Nephron (organoid): Measurements from ENCODE around the gene UBC.

ENCODE experiments used
- H3K27ac Mint-ChIP-seq, 3 experiments: 2 replicates each; pipeline ENCODE4 v1.8.0; 2020; ENCODE audit warnings: mixed read lengths in 3 of 3, mild to moderate bottlenecking in 2 of 3, moderate library complexity in 1 of 3
- H3K27me3 Mint-ChIP-seq: 2 replicates; pipeline ENCODE4 v1.8.0; 2021; ENCODE audit warnings: low read depth, mild to moderate bottlenecking, moderate library complexity, mixed read lengths
- H3K36me3 Mint-ChIP-seq: 2 replicates; pipeline ENCODE4 v1.8.0; 2020; ENCODE audit warnings: low read depth, mixed read lengths
- H3K4me1 Mint-ChIP-seq: 2 replicates; pipeline ENCODE4 v1.8.0; 2020; ENCODE audit warnings: mixed read lengths
- H3K4me3 Mint-ChIP-seq, 3 experiments: 2 replicates each; pipeline ENCODE4 v1.8.0; 2020; ENCODE audit warnings: mild to moderate bottlenecking in 3 of 3, mixed read lengths in 3 of 3, moderate library complexity in 2 of 3
- H3K9me3 Mint-ChIP-seq: 2 replicates; pipeline ENCODE4 v1.8.0; 2020; ENCODE audit warnings: mixed read lengths
- TF ChIP-seq, protein P1 (sequence below), 3 experiments: fragments of 200-600 bp; sonication (generic); IDR thresholded peaks; one replicate each; pipeline ENCODE4 v1.5.0; 2021; ENCODE audit warnings: antibody characterized with exemption in 3 of 3; ENCODE audit not compliant: unreplicated experiment in 3 of 3

The UBC gene

DNA sequence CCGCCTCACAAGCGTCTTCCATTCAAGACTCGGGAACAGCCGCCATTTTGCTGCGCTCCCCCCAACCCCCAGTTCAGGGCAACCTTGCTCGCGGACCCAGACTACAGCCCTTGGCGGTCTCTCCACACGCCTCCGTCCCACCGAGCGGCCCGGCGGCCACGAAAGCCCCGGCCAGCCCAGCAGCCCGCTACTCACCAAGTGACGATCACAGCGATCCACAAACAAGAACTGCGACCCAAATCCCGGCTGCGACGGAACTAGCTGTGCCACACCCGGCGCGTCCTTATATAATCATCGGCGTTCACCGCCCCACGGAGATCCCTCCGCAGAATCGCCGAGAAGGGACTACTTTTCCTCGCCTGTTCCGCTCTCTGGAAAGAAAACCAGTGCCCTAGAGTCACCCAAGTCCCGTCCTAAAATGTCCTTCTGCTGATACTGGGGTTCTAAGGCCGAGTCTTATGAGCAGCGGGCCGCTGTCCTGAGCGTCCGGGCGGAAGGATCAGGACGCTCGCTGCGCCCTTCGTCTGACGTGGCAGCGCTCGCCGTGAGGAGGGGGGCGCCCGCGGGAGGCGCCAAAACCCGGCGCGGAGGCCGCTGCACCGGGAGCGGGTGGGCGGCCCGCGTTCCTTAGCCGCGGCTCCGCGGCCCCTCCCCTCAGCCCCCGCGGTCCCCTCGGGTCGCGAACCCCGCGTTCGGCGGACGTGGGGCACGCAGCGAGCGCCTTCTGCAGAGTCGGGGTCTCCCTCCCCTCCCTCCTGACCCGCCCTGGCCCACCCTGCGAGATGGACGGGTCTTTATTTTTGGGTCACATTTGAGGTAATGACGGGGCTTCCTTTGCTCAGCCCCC is at the start of gene UBC:
TSS of gene UBC (minus strand) at position 259 of the 847 bp plus-strand sequence. CDS start 879 bp downstream, outside the sequence.
- H3K9me3 Mint-ChIP-seq, result peaks cover 2% of the 10 kb centered on the region
- H3K4me3 Mint-ChIP-seq, result peak within 1 kb of the TSS; percentile 96 to 100 (median 99)
- H3K36me3 Mint-ChIP-seq, result peaks cover 47% of the 10 kb centered on the region

GRCh38 chr12:124963211-124963610 is 48.8 kb upstream of the UBC start:
- H3K27me3 Mint-ChIP-seq, result peaks cover 3% of the 10 kb centered on the region
- no peaks in the 10 kb centered on the region for H3K4me1 Mint-ChIP-seq
- no peaks in the 10 kb centered on the region for H3K9me3 Mint-ChIP-seq
- TF ChIP-seq, protein P1, sequence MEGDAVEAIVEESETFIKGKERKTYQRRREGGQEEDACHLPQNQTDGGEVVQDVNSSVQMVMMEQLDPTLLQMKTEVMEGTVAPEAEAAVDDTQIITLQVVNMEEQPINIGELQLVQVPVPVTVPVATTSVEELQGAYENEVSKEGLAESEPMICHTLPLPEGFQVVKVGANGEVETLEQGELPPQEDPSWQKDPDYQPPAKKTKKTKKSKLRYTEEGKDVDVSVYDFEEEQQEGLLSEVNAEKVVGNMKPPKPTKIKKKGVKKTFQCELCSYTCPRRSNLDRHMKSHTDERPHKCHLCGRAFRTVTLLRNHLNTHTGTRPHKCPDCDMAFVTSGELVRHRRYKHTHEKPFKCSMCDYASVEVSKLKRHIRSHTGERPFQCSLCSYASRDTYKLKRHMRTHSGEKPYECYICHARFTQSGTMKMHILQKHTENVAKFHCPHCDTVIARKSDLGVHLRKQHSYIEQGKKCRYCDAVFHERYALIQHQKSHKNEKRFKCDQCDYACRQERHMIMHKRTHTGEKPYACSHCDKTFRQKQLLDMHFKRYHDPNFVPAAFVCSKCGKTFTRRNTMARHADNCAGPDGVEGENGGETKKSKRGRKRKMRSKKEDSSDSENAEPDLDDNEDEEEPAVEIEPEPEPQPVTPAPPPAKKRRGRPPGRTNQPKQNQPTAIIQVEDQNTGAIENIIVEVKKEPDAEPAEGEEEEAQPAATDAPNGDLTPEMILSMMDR (IDR thresholded peaks at IDR 0.05; ENCODE audit: unreplicated experiment in 3 of 3), result no peak
- no peak overlapping the region for H3K27ac Mint-ChIP-seq
- H3K4me3 Mint-ChIP-seq, result no peak overlapping the region
- peaks cover 30% of the 10 kb centered on the region for H3K36me3 Mint-ChIP-seq

More for the DNA sequence above, at the start of gene UBC:
- TF ChIP-seq, protein P1 (IDR thresholded peaks at IDR 0.05; ENCODE audit: unreplicated experiment in 3 of 3), result no peak
- H3K27ac Mint-ChIP-seq, result peak within 1 kb of the TSS; percentile 95 to 99 (median 98)
- peaks cover 82% of the 10 kb centered on the region for H3K4me1 Mint-ChIP-seq
- peaks cover 5% of the 10 kb centered on the region for H3K27me3 Mint-ChIP-seq

DNA sequence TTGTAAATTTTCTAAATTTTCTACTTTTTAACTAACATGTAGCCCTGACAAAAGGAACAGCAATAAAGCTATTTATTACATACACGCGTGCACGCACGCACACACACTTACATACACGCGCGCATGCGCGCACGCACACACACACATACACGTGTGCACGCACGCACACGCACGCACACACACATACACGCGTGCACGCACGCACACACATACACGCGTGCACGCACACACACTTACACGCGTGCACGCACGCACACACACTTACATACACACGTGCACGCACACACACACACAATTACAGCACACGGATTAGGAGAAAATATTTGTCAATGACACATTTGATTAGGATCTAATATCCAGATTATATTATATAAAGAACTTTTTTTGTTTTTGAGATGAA is 46.6 kb upstream of the UBC start:
- TF ChIP-seq, protein P1 (IDR thresholded peaks at IDR 0.05; ENCODE audit: unreplicated experiment in 3 of 3), result no peak
- Mint-ChIP-seq H3K4me3 (no peak overlapping the region), H3K9me3 (no peaks in the 10 kb centered on the region), H3K36me3 (peaks cover 37% of the 10 kb centered on the region), H3K4me1 (no peaks in the 10 kb centered on the region), H3K27me3 (peaks cover 3% of the 10 kb centered on the region), H3K27ac (no peak overlapping the region)

DNA sequence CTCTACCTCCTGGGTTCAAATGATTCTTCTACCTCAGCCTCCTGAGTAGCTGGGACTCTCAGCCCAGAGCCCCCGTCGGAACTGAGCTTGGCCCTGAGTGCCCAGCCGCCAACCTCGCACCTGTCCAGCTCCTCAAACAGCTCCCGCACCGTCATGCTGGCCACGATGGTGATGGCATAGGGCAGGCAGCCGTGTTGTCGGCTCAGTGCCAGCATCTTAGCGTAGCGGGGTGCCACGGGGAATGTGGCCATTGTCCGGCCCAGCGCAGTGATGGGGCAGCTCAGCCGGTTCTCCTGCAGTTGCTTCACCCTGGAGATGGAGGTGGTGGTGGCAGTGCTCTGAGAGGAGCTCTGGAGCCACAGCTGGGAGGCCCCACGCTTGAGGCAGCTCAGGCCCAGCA is 42.1 kb upstream of the UBC start:
- Mint-ChIP-seq H3K4me3 (no peak overlapping the region), H3K9me3 (no peaks in the 10 kb centered on the region), H3K4me1 (no peaks in the 10 kb centered on the region), H3K27me3 (no peaks in the 10 kb centered on the region), H3K36me3 (peaks cover 31% of the 10 kb centered on the region), H3K27ac (no peak overlapping the region)
- TF ChIP-seq, protein P1 (IDR thresholded peaks at IDR 0.05; ENCODE audit: unreplicated experiment in 3 of 3), result no peak

- peaks cover 36% of the 10 kb centered on the region for H3K36me3 Mint-ChIP-seq
- H3K27me3 Mint-ChIP-seq, result no peaks in the 10 kb centered on the region
- TF ChIP-seq, protein P1 (IDR thresholded peaks at IDR 0.05; ENCODE audit: unreplicated experiment in 3 of 3), result no peak
- no peak overlapping the region for H3K4me3 Mint-ChIP-seq
- H3K4me1 Mint-ChIP-seq, result no peaks in the 10 kb centered on the region
- no peaks in the 10 kb centered on the region for H3K9me3 Mint-ChIP-seq
- no peak overlapping the region for H3K27ac Mint-ChIP-seq
Observed at GRCh38 chr12:124954771-124955170, 40.3 kb upstream of the UBC start.
